ENCODE measurements around the gene ZFP36L2.

The ZFP36L2 gene

GRCh38 chr2:43250015-43250414, 23.6 kb upstream of the ZFP36L2 start:
- DNase-seq (ENCODE audit: extremely low read depth in 1 of 2, low read depth in 1 of 2) = no peak

GRCh38 chr2:43248621-43249020, 22.2 kb upstream of the ZFP36L2 start:
- DNase-seq (ENCODE audit: extremely low read depth in 1 of 2, low read depth in 1 of 2) = no peak

GRCh38 chr2:43246641-43247040, 20.2 kb upstream of the ZFP36L2 start:
- no peak for DNase-seq (ENCODE audit: extremely low read depth in 1 of 2, low read depth in 1 of 2)

DNA sequence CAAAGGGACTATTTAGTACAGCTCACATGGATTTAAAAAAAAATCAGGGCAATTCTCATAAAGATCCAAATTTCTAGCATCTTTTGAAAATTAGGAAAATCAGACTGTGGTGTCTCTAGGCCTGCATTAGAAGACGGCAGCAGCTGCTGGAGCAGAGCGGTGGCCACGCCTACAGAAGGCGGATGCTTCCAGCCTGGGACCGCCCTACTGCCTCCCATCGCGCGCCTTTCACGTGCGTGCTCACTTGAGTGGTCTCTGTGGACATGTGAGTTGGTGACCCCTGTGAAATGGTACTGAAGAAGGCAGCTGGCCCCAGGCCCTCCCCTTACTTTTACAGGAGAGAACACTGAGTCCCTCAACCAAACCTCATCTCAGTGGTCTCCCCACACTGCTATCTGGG, 15.2 kb upstream of the ZFP36L2 start:
- DNase-seq (ENCODE audit: extremely low read depth in 1 of 2, low read depth in 1 of 2) = no peak

DNA sequence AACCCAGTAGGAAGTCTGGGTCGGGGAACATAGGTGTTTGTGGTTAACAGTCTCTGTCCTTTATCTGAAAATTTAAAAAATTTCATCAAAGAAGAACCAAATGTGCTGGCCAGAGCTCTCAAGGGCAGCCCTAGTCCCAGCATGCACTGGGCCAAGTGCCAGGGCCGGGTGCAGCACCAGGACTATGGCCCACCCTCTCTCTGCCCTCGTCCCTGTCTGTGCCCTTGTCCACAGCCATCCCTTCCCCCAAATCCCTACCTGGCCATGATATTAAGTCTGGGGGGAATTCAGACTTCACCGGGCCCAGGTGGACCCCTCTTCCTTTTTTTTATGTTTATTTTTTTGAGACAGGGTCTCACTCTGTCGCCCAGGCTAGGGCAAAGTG, 14.4 kb upstream of the ZFP36L2 start:
- no peak for DNase-seq (ENCODE audit: extremely low read depth in 1 of 2, low read depth in 1 of 2)

DNA sequence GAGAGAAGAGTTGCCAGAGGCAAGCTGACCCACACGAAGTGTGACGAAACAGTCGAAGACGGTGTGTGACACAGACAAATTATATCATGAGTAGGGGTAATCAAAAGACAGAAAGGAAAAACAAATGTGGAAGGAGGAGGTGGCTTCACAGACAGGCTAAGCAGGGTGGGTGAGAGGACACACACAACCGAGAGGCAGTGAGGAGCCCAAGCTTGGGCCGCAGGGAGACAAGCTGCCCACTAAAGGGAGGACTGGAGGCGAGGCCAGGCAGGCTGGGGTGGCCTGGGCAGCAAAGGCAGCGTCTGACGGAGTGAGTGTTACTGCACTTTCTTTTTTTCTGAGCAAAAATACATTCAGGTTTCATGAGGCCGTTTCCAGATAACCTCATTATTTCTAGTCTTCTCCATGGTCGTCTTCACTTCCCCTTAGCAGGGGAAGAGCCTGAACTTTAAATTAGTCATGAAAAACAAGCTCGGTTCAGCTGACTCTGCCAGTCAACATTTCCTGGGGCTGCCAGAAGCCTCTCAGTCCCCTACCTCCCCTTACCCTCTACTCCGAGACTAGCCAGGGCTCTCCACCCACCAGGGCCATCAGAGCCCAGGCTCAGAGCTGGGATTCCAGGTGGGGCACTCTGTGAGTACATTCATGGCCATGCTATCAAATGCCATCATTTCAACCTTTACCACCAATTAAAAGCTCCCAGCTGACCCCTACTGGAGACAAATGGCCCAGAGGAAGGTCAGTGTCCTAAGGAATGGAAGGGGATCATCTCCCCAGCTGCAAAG, 13.8 kb upstream of the ZFP36L2 start:
- no peak for DNase-seq (ENCODE audit: extremely low read depth in 1 of 2, low read depth in 1 of 2)

DNA sequence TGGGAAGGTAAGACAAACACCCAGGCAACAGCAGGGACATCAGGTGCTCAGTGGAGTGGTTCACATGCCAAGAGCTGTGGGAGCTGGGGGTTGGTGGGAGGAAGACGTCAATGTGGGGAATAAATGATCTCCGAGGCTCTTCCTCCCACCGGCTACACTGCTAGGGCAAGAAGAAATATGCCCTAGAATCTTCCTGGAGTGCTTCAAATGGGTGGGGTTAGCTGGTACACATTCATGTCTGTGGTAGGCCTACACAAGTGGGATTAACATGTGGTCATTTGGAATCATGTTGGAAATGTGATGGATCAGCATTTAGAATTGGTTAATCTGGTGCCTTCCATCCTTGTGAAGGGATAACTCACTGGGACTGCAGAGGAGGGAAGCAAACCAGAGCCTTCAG, 12.4 kb upstream of the ZFP36L2 start:
- no peak for DNase-seq (ENCODE audit: extremely low read depth in 1 of 2, low read depth in 1 of 2)

DNA sequence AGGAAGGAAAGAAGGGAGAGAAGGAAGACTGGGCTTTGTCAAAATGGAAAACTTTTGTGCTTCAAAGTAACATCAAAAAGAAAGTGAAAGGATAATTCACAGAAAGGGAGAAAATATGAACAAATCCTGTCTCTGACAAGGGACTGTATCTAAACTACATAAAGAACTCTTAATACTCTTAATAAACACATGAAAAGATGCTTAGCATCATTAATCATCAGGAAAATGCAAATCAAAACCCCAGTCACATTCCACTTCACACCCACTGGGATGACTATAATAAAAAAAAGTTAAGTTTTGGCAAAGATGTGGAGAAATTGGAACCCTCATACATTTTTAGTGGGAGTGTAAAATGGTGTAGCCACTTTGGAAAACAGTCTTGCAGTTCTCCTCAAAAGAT, 11.8 kb upstream of the ZFP36L2 start:
- no peak for DNase-seq (ENCODE audit: extremely low read depth in 1 of 2, low read depth in 1 of 2)

DNA sequence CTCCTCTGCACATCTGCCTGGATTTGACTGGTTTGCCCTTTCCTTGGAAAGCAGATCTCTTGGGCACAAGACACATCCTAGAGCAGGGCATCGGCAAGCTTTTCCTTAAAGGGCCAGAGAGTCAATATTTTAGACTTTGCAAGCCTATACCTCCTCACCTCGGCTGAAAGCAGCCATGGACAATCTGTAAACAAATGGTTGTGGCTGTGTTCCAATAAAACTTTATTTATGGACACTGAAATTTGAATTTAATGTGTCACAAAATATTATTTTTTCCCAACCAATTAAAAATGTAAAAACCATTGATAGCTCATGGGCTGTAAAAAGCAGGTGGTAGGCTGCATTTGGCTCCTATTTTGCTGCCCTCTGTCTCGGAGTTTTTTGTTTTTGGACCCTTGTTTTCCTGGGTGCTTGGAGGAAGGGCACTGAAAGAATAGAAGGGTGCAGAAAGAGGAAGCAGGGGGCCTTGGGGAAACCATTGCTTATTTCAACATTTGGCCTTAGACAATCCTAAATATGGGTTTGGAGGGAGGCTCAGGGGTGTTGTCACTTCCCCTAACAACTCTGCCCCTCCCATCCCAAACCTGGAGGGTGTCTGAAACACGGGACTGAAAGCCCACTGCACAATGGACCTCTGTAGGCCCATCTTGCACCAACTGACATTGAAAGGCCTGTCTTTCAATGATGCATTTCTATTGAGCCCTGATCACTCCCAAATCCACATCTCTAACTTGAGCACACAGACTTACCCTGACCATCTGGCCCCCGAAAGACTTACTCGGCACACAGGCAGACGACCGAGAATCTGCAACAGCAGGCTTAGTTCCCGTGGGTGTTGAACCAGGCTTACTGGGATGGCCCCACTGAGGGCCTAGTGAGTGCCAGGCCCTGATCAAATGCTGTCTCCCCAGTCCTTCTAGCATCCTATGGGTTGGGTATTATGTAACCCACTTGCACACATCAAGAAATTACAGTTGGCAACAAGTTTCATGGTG, 7.1 kb upstream of the ZFP36L2 start:
- DNase-seq (ENCODE audit: extremely low read depth in 1 of 2, low read depth in 1 of 2) = no peak

DNA sequence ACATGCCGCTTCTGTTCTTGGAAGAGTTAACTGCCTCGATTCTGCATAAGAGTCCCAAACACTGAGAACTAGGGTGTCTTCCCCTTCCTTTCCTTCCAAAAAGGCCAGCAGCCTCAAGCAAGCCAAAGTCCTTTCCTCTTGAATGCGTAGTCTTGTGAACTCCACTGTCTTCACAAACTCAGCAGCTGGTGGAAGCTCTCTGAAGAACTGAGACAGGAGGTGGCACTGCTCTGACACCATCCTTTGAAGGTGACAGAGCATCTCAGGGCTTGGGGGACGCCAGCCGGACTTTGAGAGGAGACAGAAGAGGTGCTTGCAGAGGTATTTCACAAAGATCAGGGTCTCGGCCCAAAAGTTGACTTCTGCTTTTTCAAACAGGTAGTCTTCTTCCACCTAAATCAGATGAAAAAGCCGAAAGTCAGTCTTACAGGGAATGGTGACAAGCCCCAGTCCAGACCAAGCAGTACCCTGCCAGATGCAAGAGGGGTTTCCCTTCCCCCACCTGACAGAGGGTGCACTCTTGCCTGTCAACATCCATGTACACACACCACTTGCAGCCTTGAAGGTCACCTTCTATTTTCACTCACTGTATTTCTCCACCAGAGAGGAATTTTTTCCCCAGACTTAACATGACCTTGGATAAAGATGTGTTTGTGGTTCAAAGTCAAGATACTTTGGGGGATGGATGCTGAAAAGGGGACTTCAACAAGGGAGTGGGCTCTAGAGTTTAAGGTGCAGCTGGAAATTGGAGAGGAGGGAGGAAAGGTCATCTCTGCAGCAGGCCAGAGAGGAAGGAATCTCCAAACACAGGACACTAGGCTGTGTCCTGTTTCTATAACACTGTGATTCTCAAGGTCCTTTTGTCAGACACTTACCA, 4.8 kb upstream of the ZFP36L2 start:
- DNase-seq (ENCODE audit: extremely low read depth in 1 of 2, low read depth in 1 of 2) = no peak

- no peak for DNase-seq (ENCODE audit: extremely low read depth in 1 of 2, low read depth in 1 of 2)
Observed at GRCh38 chr2:43230351-43230885, 4.0 kb upstream of the ZFP36L2 start.

GRCh38 chr2:43228756-43229659, 2.6 kb upstream of the ZFP36L2 start:
- DNase-seq (ENCODE audit: extremely low read depth in 1 of 2, low read depth in 1 of 2) = no peak

GRCh38 chr2:43228321-43228751, 1.9 kb upstream of the ZFP36L2 start:
- DNase-seq (ENCODE audit: extremely low read depth in 1 of 2, low read depth in 1 of 2) = no peak

DNA sequence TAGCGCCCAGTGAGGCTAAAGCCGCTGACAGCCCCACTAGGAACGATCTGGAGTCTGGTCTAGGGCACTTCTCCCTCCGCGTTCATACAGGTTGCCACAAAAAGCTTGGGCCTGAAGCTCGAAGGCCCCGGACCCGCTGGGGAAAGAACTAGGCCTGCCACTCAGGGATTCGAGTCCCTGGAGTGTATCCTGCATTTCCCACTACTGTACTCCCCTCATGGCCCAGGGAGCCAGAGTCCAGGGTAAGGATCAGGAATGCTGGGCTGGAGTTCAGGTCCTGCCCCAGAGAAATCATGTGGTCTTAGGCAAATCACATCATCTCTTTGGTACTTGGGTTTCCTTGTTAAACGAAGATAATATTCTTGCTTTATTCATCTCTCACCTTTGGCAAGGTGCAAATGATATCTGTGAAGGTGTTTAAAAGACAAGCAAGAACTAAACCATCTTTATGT, 1.4 kb upstream of the ZFP36L2 start:
- DNase-seq (ENCODE audit: extremely low read depth in 1 of 2, low read depth in 1 of 2) = no peak

DNA sequence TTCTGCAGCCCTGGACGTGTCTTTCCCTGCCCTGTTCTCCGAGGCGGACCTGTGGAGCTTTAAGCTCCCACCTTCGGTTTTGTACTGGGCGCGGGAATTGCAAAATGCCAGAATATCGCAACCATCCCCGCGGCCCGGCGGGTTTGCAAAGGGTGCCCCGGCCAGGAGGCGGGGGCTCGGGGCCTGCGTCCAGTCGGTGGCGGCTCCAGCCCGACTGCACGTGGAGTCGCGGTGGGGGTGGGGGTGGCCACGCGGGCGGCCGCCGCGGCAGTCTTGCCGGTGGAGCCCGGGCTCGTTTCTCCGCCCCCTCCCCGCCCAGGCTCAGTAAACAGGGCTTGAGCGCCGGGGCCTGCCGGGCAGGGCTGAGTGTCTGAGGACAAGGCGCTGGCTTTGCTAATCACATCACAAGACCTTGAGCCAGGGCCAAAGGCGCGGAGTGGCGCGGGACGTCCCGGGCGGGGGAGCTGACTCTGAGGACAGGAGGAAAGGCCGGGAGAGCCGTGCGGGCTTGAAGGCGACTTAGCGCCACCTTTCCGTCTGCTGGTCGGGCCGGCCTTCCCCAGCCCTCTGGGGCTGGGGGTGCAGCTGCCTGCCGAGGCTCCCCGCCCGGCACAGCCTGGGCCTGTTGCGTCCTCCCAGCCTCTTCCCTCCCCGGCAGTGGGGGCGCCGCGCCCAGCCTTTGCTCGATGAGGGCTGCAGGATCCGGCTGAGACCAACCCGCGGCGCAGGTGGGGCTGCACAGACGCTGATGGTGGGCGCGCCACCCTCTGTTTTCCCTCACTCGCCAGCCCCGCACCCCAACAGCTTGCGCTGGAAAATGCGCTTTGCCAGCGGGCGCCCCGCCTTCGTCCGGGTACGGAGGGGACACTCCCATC, 786 bp upstream of the ZFP36L2 start:
- peak; percentile 45 to 49 for DNase-seq (ENCODE audit: extremely low read depth in 1 of 2, low read depth in 1 of 2)

DNA sequence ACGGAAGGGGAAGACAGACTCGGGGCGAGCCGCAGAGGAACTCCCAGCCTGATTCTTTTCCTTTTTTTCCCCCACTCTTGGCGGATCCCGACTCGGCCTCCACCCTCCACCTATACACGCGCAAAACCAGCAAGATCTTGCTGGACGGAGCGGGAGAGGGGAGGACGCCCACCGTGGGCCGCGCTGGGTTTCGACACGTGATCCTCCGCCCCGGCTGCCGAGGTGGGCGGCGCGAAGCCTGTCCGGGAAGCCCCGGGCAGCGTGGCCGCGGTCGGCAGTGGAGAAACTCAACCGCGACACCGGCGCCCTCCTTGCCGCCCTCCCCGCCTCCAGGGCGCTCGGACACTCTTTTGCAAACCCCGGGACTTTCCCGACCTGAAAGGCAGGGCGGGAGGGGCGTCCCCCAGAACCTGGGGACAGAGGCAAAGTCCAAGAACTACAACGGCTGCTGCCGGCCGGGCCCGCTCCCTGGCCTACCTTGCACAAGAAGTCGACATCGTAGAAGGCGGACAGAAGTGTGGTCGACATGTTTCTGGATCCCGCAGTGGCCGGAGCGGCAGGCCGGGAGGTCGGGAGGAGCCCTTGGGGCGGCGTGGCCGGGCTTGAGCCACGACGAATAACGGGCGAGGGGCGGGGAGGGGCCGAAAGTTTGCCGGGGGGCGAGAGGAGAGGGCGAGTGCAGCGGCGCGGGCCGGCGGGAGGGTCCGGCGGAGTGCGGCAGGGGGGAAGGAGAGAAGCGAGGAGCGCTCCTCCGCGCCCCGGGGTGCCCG, 433 bp downstream of the ZFP36L2 start:
- DNase-seq (ENCODE audit: extremely low read depth in 1 of 2, low read depth in 1 of 2) = peak; percentile 62 to 64

DNA sequence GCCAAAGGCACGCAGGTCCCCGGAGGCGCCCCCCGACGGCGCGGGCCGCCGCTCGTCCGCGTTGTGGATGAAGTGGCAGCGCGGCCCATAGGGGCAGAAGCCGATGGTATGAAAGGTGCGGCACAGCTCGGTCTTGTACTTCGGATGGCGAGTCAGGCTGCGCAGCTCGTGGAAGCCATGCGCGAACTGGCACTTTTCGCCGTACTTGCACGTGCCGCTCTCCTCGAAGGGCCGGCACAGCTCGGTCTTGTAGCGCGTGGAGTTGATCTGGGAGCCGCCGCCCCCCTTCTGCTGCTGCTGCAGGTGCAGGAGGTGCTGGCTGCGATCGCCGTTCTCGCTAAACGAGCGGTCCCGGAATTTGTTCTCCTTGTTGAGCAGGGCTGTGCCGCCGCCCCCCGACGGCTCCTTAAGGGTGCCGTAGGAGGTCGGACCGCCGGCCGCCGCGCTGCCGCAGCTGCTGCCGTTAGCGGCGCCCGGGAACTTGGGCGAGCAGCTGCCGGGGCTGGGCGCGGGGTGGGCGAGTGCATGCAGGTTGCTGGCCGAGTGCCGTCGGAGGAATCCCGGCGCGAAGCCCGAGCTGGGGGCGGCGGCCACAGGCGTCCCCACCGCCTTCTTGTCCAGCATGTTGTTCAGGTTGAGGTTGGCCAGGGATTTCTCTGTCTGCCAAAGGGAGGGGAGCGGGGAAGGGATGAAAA, 1.2 kb downstream of the ZFP36L2 start:
- DNase-seq (ENCODE audit: extremely low read depth in 1 of 2, low read depth in 1 of 2) = peak; percentile 33 to 40
